Measurements from ENCODE around the gene KCNJ16.

KCNJ16 gene

DNA sequence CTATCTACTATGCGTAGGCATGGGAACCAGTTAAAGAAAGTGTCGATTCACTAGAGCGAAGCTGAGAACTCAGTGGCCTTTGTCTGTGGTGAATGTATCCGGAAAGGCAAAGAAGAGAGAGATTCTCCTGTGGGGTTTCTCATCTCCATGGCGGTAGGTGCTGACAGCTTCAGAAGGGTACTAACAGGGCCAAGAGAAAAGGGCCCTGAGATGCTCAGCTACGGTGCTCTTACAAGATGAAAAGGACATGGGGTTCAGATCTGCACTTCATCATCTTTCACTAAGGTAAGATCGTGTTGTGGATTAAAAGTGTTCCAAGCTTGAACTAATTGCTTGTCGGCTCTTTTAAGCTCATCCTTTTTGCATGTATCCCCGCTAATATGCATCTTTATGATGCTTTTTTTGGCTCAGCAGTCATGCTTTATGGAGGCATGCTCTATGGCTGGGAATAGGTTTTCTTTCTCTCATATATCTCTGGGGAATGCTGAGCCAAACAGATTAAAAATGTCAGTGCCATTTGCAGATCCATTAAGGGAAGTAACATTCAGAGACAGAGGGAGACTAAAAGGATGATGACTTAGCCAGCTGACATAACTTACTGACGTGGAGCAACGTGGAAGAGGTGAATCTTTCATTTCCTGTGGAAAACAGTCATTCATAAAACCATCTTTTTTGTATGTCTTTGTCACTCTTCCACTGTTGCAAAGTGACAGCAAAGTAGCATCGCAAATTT lies 29.9 kb downstream of the KCNJ16 start:
- DNase-seq (ENCODE audit: low read depth) = no peak
- TF ChIP-seq, protein P1, sequence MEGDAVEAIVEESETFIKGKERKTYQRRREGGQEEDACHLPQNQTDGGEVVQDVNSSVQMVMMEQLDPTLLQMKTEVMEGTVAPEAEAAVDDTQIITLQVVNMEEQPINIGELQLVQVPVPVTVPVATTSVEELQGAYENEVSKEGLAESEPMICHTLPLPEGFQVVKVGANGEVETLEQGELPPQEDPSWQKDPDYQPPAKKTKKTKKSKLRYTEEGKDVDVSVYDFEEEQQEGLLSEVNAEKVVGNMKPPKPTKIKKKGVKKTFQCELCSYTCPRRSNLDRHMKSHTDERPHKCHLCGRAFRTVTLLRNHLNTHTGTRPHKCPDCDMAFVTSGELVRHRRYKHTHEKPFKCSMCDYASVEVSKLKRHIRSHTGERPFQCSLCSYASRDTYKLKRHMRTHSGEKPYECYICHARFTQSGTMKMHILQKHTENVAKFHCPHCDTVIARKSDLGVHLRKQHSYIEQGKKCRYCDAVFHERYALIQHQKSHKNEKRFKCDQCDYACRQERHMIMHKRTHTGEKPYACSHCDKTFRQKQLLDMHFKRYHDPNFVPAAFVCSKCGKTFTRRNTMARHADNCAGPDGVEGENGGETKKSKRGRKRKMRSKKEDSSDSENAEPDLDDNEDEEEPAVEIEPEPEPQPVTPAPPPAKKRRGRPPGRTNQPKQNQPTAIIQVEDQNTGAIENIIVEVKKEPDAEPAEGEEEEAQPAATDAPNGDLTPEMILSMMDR (conservative IDR thresholded peaks at IDR 0.05; ENCODE audit: low read depth, low read length) = no peak
- no peak overlapping the region for H3K4me3 ChIP-seq (ENCODE audit: low read length)

GRCh38 chr17:70105641-70106040 lies 30.6 kb downstream of the KCNJ16 start:
- peak; percentile 93 for DNase-seq (ENCODE audit: low read depth)
- TF ChIP-seq, protein P1 (conservative IDR thresholded peaks at IDR 0.05; ENCODE audit: low read depth, low read length) = no peak
- H3K4me3 ChIP-seq (ENCODE audit: low read length) = no peak overlapping the region

DNA sequence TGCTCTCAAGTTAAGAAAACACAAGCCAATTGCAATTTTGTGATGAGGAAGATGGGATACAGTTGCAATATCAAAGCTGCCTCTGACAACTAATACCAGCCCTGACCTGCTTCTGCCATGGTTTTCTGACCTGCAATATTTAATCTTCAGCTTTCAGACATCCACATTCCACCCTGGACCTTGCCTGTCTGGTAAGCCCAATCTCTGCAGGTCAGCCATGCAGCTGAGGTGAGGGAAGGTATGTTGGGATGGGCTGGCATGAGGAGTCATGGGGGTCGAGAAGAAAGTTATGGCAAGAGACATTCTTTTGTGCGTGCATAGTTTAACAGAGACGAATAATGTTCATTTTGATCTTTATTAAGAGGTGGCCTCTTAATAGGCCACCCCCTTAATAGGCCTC lies 31.5 kb downstream of the KCNJ16 start:
- H3K4me3 ChIP-seq (ENCODE audit: low read length) = no peak overlapping the region
- TF ChIP-seq, protein P1 (conservative IDR thresholded peaks at IDR 0.05; ENCODE audit: low read depth, low read length) = no peak
- no peak for DNase-seq (ENCODE audit: low read depth)

DNA sequence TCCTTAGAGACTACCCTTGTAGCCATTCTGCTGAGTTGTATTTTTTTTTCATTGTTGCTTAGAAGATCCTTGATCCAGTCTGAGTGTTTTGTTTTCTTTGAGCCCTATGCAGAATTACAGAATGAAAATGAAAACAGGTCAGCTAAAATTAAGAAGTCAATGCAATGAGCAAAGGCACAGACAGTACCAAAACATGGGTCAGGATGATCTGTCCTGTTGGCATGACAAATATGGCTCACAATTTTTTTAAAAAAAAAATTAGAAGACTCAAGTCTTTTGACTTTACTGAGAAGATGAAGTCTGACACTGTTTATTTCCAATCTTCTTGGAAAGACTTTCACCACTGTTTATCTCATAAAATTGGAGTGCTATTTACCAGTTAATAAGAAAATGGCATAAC lies 32.4 kb downstream of the KCNJ16 start:
- no peak for DNase-seq (ENCODE audit: low read depth)
- TF ChIP-seq, protein P1 (conservative IDR thresholded peaks at IDR 0.05; ENCODE audit: low read depth, low read length) = no peak
- H3K4me3 ChIP-seq (ENCODE audit: low read length) = no peak overlapping the region

DNA sequence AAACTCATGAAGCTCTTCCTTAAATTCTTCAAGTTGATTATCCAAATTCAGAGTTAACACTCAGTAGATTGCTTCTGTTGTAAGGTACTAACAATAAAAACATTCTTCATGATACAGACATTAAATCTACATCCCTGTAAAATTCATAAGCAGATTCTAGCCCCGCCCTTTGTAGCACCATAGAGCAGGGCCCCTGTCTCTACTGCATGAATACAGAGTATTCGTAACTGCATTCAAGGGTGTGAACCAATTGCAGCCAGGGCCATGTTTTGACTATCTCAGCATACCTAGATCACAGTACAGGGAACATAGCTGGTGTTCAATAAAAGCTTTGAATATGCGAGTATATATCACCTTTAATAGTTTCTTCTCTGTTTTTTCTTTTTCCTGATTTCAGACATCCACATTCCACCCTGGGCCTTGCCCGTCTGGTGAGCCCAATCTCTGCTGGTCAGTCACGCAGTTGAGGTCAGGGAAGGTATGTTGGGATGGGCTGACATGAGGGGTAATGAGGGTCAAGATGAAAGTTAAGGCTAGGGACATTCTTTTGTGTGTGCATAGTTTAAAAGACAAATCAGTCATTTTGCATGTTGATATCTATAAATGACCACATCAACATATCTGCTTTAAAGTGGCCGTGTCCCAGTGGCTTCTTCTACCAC lies 33.0 kb downstream of the KCNJ16 start:
- TF ChIP-seq, protein P1 (conservative IDR thresholded peaks at IDR 0.05; ENCODE audit: low read depth, low read length) = no peak
- no peak overlapping the region for H3K4me3 ChIP-seq (ENCODE audit: low read length)
- no peak for DNase-seq (ENCODE audit: low read depth)

DNA sequence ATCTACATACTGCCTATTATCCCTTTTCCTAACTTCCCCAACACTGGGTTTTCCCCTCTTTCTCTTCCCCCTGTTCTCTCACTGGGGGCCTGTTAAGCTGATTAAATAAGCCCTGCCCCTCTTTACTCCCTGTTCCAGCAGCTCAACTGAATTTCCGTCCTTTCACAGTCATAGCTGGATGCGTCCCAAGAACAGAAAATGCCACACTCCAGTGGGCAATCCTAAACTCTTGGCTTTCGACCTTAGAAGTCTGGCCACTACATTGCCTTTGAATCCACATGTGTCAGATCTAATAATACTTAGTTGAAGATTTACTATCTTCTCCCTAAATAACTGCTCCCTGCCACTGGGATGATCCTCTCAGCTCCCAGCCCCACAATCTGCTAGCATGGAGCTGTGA lies 34.5 kb downstream of the KCNJ16 start:
- DNase-seq (ENCODE audit: low read depth) = no peak
- TF ChIP-seq, protein P1 (conservative IDR thresholded peaks at IDR 0.05; ENCODE audit: low read depth, low read length) = no peak

GRCh38 chr17:70110443-70110880 lies 35.4 kb downstream of the KCNJ16 start:
- TF ChIP-seq, protein P1 (conservative IDR thresholded peaks at IDR 0.05; ENCODE audit: low read depth, low read length) = no peak
- peak; percentile 93 for DNase-seq (ENCODE audit: low read depth)
- no peak overlapping the region for H3K4me3 ChIP-seq (ENCODE audit: low read length)

More for the DNA sequence above, 34.5 kb downstream of the KCNJ16 start:
- H3K4me3 ChIP-seq (ENCODE audit: low read length) = no peak overlapping the region
